Fibroblast of mammary gland (primary cell): ENCODE data around the gene DGKQ.

ENCODE experiments used
- DNase-seq: peaks from one replicate; pipeline ENCODE4 v3.0.0-alpha.2; 2010; ENCODE audit warnings: low read depth
- H3K4me3 ChIP-seq: 2 replicates; pipeline ENCODE4 v1.5.1; 2011; ENCODE audit warnings: low read depth, mild to moderate bottlenecking, low read length, moderate library complexity; ENCODE audit not compliant: control insufficient read depth
- CTCF ChIP-seq: conservative IDR thresholded peaks from 2 replicates; pipeline ENCODE4 v1.5.1; 2011; ENCODE audit warnings: low read depth, low read length, inconsistent platforms; ENCODE audit not compliant: control insufficient read depth, insufficient read depth

The DGKQ gene

GRCh38 chr4:1019320-1019719 is 46.0 kb upstream of the DGKQ start:
- DNase-seq, result no peak
- TF ChIP-seq CTCF, result no peak
- H3K4me3 ChIP-seq, result no peak overlapping the region

DNA sequence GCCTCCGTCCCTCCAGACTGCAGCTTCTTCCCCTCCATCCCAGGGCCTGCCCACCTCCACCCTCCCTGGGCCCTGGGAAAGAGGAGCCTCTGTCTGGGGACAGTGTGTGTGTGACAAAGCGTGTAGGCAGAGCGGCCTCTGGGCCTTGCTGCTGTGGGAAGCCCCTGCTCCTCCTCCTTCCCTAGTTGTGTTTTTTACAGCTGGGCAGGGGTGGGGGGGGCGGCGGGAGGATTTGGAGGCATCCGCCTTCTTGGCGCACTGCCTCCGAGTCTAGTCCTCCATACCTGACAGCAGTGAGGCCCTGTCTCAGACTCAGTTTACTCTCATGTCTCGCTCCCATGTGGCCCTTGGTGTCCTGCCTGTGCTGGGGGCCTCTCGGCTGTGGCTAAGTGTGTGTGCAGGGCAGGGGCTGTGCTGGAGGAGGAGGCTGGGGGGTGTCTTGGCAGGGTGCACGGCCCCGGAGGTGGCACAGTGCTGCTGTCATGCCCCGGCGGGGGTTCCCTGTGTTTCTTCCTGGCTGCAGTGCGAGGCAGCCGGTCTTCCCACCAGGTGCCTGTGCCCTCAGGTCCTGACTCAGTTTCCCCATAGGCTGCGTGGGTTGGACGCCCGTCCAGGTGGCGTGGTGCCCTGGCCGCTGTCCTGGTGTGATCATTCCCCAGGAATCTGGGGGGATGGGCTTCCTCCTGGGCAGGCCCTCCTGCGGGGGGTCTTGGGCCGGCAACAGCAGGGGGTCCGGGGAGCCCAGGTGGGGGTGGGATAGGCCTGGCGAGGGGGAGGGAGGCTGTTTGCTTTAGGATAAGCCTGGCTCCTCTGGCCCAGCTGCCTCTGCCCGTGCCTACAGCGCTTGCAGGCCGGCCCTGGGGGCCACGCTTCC is 45.0 kb upstream of the DGKQ start:
- H3K4me3 ChIP-seq, result no peak overlapping the region
- DNase-seq, result no peak
- TF ChIP-seq CTCF, result no peak

GRCh38 chr4:1017706-1018105 is 44.3 kb upstream of the DGKQ start:
- TF ChIP-seq CTCF, result no peak
- DNase-seq, result no peak
- no peak overlapping the region for H3K4me3 ChIP-seq

DNA sequence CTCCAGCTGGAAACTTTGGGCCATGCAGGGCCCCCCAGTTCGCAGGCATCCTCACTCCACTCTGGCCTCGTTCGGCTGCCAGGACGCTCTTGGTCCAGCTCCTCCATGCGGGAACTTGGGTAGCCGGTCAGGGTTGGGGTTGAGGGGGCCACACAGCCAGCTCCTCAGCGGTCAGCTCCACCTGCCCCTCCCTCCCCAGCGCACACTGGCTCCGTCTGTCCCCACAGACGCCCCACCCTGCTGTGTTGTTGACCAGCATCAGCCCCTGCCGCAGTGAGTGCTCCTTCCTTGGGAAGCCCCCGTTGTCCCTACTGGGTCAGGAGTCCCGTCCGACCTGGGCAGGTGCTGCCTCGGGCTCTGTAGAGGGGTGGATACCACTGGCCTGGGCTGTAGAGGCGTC is 43.8 kb upstream of the DGKQ start:
- no peak for DNase-seq
- no peak overlapping the region for H3K4me3 ChIP-seq
- TF ChIP-seq CTCF, result no peak

GRCh38 chr4:1015746-1016145 is 42.4 kb upstream of the DGKQ start:
- no peak overlapping the region for H3K4me3 ChIP-seq
- DNase-seq, result no peak
- TF ChIP-seq CTCF, result no peak

GRCh38 chr4:1015179-1015578 is 41.8 kb upstream of the DGKQ start:
- H3K4me3 ChIP-seq, result no peak overlapping the region
- no peak for DNase-seq
- no peak for TF ChIP-seq CTCF
